SK-MEL-5 (cell line): ENCODE measurements around the gene PCDHB8. TPM values are rescaled to one million over a fixed set of nuclear protein-coding genes. Genes with fewer than 3 reads are reported as not detected.
A peak's percentile ranks its signal among the peaks of the same experiment; 100 is the strongest.
"Not testable (repeated sequence)": the region's sequence is repeated elsewhere in the genome, so short reads cannot be mapped to it uniquely, and the experiment has no call there.

ENCODE experiments used
- DNase-seq: peaks from one replicate; pipeline ENCODE4 v3.0.0-alpha.2; 2016; ENCODE audit warnings: low read depth, low spot score
- in situ Hi-C: cut with HindIII; loops from 2 replicates; pipeline ENCODE4 v1.10.0; 2016; ENCODE audit warnings: low sequenced_read_pairs, high pct_unique_total_duplicates, low pct_unique_long_range_greater_than_20kb
- total RNA-seq: library from RNA; depleted of rRNA; stranded (reverse); fragments of >200 nt; shearing (Covaris generic); gene quantifications from 2 replicates; pipeline ENCODE4 v1.2.3, GENCODE V29; 2014

Gene PCDHB8
- total RNA-seq, 1 experiment from 2014 or later = 0.74 TPM

DNA sequence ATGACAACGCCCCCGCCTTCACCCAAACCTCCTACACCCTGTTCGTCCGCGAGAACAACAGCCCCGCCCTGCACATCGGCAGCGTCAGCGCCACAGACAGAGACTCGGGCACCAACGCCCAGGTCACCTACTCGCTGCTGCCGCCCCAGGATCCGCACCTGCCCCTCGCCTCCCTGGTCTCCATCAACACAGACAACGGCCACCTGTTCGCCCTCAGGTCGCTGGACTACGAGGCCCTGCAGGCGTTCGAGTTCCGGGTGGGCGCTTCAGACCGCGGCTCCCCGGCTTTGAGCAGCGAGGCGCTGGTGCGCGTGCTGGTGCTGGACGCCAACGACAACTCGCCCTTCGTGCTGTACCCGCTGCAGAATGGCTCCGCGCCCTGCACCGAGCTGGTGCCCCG is 1.8 kb downstream of the PCDHB8 start:
- in situ Hi-C loops = not testable (repeated sequence)

DNA sequence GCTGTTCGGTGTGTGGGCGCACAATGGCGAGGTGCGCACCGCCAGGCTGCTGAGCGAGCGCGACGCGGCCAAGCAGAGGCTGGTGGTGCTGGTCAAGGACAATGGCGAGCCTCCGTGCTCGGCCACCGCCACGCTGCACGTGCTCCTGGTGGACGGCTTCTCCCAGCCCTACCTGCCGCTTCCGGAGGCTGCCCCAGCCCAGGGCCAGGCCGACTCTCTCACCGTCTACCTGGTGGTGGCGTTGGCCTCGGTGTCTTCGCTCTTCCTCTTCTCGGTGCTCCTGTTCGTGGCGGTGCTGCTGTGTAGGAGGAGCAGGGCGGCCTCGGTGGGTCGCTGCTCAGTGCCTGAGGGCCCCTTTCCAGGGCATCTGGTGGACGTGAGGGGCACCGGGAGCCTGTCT is 2.3 kb downstream of the PCDHB8 start:
- DNase-seq, in situ Hi-C loops: not testable (repeated sequence)

More for the DNA sequence above, 1.8 kb downstream of the PCDHB8 start:
- not testable (repeated sequence) for DNase-seq

DNA sequence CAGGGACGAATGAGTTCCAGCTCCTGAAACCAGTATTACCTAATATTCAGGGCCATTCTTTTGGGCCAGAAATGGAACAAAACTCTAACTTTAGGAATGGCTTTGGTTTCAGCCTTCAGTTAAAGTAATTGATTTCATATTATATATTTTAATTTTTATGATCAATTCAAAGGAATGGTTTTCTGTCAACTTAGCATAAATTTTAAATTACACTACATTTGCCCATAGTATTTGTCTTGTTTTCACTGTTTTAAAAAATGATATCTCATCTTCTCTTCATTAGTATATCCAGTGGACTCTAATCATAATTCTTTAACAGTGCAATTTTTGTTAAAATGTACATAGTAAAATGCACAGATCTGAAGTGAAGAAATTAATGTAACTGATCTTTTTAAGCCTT is 2.7 kb downstream of the PCDHB8 start:
- in situ Hi-C loops = no loop called here
- no peak for DNase-seq

DNA sequence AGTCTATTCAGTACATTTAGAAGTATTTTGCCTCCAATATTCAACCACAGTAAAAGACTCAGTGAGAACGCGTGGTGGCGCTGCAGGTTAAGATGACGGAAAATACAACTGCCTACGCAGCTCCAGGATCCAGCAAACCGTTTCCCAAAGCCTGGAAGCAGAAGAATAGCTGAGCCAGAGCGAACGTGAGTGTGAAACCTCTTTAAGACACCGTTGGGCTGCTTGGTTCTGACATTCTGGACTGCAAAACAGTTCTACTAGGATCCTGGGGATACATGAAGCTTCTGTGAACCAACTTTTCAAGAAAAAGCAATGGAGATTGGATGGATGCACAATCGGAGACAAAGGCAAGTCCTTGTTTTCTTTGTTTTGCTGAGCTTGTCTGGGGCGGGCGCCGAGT is 4.7 kb downstream of the PCDHB8 start, which contains the start of gene PCDHB16:
Gene PCDHB16, plus strand, starts transcription at position 140 of the 400 bp plus-strand sequence. Its CDS starts 173 bp downstream, at position 313.
- DNase-seq = peak; percentile 75
- in situ Hi-C loops = no loop called here

DNA sequence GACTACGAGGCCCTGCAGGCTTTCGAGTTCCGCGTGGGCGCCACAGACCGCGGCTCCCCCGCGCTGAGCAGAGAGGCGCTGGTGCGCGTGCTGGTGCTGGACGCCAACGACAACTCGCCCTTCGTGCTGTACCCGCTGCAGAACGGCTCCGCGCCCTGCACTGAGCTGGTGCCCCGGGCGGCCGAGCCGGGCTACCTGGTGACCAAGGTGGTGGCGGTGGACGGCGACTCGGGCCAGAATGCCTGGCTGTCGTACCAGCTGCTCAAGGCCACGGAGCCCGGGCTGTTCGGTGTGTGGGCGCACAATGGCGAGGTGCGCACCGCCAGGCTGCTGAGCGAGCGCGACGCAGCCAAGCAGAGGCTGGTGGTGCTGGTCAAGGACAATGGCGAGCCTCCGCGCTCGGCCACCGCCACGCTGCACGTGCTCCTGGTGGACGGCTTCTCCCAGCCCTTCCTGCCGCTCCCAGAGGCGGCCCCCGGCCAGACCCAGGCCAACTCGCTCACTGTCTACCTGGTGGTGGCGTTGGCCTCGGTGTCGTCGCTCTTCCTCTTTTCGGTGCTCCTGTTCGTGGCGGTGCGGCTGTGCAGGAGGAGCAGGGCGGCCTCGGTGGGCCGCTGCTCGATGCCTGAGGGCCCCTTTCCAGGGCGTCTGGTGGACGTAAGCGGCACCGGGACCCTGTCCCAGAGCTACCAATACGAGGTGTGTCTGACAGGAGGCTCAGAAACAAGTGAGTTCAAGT is 6.7 kb downstream of the PCDHB8 start:
- in situ Hi-C loops, DNase-seq: not testable (repeated sequence)

DNA sequence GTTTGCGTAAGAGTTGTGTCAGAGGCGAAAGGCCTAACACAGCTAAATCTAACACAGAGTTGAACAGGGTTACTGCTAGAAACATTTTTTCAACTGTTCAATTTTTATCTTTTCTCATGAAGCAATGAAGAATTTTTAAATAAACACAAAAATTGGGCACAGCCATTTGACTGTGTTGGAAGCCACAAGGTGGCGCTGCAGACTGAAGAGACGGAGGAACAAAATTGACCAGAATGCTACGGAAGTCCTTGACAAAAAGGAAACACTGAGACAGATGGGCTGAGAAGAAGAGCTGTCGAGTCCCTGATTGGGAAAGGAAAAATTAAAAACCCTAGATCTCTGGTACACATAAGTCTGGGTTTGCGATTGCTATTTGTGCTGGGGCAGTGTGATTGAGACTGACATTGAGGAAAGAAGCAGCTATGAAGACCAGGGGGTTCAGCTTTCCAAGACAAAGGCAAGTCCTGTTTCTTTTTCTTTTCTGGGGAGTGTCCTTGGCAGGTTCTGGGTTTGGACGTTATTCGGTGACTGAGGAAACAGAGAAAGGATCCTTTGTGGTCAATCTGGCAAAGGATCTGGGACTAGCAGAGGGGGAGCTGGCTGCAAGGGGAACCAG is 9.4 kb downstream of the PCDHB8 start, which contains the start of gene PCDHB9:
Gene PCDHB9, plus strand, starts transcription at position 265 of the 616 bp plus-strand sequence. Its CDS starts 158 bp downstream, at position 423.
- in situ Hi-C loops = no loop called here
- DNase-seq = peak; percentile 48

DNA sequence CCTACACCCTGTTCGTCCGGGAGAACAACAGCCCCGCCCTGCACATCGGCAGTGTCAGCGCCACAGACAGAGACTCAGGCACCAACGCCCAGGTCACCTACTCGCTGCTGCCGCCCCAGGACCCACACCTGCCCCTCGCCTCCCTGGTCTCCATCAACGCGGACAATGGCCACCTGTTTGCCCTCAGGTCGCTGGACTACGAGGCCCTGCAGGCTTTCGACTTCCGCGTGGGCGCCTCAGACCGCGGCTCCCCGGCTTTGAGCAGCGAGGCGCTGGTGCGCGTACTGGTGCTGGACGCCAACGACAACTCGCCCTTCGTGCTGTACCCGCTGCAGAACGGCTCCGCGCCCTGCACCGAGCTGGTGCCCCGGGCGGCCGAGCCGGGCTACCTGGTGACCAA is 11.1 kb downstream of the PCDHB8 start:
- DNase-seq, in situ Hi-C loops: not testable (repeated sequence)

DNA sequence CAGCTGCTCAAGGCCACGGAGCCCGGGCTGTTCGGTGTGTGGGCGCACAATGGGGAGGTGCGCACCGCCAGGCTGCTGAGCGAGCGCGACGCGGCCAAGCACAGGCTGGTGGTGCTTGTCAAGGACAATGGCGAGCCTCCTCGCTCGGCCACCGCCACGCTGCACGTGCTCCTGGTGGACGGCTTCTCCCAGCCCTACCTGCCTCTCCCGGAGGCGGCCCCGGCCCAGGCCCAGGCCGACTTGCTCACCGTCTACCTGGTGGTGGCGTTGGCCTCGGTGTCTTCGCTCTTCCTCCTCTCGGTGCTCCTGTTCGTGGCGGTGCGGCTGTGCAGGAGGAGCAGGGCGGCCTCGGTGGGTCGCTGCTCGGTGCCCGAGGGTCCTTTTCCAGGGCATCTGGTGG is 11.5 kb downstream of the PCDHB8 start:
- in situ Hi-C loops, DNase-seq: not testable (repeated sequence)

DNA sequence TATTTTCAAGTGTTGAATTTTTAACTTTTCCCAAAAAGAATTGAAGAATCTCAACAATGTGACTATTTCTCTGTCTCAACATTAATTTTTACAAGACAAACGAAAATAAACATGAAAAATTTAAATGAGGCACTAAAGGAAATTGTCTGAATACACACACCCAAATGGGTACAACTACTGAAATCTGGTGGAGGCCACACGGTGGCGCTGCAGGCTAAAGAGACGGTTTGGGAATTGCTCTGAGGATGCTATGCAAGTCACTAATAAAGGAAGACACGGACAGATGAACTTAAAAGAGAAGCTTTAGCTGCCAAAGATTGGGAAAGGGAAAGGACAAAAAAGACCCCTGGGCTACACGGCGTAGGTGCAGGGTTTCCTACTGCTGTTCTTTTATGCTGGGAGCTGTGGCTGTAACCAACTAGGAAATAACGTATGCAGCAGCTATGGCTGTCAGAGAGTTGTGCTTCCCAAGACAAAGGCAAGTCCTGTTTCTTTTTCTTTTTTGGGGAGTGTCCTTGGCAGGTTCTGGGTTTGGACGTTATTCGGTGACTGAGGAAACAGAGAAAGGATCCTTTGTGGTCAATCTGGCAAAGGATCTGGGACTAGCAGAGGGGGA is 14.6 kb downstream of the PCDHB8 start, which contains the start of gene PCDHB10:
Gene PCDHB10, plus strand, starts transcription at position 244 of the 616 bp plus-strand sequence. Its CDS starts 200 bp downstream, at position 444.
- in situ Hi-C loops = no loop called here
- DNase-seq = peak; percentile 66

DNA sequence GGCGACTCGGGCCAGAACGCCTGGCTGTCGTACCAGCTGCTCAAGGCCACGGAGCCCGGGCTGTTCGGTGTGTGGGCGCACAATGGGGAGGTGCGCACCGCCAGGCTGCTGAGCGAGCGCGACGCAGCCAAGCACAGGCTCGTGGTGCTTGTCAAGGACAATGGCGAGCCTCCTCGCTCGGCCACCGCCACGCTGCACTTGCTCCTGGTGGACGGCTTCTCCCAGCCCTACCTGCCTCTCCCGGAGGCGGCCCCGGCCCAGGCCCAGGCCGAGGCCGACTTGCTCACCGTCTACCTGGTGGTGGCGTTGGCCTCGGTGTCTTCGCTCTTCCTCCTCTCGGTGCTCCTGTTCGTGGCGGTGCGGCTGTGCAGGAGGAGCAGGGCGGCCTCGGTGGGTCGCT is 16.7 kb downstream of the PCDHB8 start:
- in situ Hi-C loops, DNase-seq: not testable (repeated sequence)

DNA sequence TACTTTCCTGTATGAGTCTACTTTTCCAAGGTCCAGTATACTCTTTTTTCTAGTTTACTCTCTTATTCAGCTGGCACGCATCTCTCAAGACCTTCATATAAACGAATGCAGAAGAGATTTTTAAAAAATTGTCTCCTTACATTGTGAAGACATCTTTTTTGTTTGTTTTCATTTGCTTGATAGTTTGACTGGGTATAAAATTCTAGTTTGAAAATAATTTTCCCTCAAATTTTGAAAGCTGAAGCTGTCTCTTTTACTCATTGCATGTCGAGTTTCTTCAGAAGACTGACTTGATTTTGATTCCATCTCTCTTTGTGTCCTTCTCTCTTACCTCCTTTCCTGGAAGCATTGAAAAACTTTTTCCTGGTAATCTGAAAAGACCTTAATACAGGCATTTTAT is 18.8 kb downstream of the PCDHB8 start:
- in situ Hi-C loops = no loop called here
- no peak for DNase-seq

DNA sequence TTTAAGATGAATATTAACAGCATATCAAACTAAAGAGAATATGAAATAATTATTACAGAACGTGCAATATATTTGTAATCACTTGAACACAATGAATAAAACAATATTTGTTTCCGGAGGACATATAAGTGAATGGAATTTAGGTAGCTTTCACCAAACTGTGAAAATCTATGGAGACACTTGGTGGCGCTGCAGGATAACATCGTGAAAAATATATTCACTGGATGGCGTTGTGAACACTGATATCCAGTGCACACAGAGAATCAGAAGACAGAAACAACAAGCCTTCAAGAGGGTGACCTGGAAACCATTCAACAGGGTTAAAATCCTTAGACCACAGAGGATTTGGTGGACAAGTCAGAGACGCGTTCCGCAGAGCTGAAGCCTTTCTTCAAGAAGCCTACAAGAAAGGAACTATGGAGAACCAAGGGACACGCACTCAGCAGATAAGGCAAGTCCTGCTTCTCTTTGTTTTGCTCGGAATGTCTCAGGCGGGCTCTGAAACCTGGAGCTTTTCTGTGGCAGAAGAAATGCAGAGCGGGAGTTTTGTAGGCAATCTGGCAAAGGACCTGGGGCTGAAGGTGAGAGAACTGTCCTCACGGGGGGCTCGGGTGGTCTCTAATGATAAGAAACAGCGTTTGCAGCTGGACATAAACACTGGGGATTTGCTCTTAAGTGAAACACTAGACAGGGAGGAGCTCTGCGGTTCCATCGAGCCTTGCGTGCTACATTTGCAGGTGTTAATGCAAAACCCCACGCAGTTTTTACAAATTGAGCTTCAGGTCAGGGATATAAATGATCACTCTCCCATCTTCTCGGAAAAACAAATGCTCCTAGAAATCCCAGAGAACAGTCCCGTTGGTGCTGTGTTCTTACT is 22.0 kb downstream of the PCDHB8 start, which contains the start of gene PCDHB11:
Gene PCDHB11, plus strand, starts transcription at position 269 of the 877 bp plus-strand sequence. Its CDS starts 148 bp downstream, at position 417.
- DNase-seq = peak; percentile 60
- in situ Hi-C loops = no loop called here

DNA sequence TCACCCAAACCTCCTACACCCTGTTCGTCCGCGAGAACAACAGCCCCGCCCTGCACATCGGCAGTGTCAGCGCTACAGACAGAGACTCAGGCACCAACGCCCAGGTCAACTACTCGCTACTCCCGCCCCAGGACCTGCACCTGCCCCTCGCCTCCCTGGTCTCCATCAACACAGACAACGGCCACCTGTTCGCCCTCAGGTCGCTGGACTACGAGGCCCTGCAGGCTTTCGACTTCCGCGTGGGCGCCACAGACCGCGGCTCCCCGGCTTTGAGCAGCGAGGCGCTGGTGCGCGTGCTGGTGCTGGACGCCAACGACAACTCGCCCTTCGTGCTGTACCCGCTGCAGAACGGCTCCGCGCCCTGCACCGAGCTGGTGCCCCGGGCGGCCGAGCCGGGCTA is 23.5 kb downstream of the PCDHB8 start:
- in situ Hi-C loops, DNase-seq: not testable (repeated sequence)

DNA sequence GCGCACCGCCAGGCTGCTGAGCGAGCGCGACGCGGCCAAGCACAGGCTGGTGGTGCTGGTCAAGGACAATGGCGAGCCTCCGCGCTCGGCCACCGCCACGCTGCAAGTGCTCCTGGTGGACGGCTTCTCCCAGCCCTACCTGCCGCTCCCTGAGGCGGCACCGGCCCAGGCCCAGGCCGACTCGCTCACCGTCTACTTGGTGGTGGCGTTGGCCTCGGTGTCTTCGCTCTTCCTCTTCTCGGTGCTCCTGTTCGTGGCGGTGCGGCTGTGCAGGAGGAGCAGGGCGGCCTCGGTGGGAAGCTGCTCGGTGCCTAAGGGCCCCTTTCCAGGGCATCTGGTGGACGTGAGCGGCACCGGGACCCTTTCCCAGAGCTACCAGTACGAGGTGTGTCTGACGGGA is 24.1 kb downstream of the PCDHB8 start:
- DNase-seq, in situ Hi-C loops: not testable (repeated sequence)

DNA sequence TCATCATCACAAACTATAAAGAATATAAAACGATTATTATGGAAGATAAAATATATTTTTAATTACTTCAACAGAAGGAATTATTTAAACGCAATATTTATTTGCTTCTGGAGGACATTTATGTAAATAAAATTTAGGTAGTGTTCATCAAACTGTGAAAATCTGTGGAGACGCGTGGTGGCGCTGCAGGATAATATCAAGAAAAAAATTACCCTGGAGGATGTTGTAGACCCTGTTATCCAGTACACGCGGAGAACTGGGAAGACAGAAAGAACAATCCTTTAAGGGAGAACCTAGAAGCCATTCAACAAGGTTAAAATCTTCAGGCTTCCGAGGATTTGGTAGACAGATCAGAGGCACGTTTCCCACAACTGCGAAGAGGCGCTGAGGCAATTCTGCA is 30.9 kb downstream of the PCDHB8 start, which contains the start of gene PCDHB12:
Gene PCDHB12, plus strand, starts transcription at position 242 of the 400 bp plus-strand sequence. CDS start 189 bp downstream, outside the sequence.
- DNase-seq = peak; percentile 55
- in situ Hi-C loops = no loop called here

DNA sequence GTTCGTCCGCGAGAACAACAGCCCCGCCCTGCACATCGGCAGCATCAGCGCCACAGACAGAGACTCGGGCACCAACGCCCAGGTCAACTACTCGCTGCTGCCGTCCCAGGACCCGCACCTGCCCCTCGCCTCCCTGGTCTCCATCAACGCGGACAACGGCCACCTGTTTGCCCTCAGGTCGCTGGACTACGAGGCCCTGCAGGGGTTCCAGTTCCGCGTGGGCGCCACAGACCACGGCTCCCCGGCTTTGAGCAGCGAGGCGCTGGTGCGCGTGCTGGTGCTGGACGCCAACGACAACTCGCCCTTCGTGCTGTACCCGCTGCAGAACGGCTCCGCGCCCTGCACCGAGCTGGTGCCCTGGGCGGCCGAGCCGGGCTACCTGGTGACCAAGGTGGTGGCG is 32.7 kb downstream of the PCDHB8 start:
- DNase-seq, in situ Hi-C loops: not testable (repeated sequence)

DNA sequence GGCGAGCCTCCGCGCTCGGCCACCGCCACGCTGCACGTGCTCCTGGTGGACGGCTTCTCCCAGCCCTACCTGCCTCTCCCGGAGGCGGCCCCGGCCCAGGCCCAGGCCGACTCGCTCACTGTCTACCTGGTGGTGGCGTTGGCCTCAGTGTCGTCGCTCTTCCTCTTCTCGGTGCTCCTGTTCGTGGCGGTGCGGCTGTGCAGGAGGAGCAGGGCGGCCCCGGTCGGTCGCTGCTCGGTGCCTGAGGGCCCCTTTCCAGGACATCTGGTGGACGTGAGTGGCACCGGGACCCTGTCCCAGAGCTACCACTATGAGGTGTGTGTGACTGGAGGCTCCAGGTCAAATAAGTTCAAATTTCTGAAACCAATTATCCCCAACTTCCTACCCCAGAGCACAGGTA is 33.3 kb downstream of the PCDHB8 start:
- DNase-seq, in situ Hi-C loops: not testable (repeated sequence)
